ENCODE data around the gene CACNB2. TPM values are rescaled to one million over a fixed set of nuclear protein-coding genes. Genes with fewer than 3 reads are reported as not detected.
A peak's percentile ranks its signal among the peaks of the same experiment; 100 is the strongest.

CACNB2 gene
- total RNA-seq: not detected

DNA sequence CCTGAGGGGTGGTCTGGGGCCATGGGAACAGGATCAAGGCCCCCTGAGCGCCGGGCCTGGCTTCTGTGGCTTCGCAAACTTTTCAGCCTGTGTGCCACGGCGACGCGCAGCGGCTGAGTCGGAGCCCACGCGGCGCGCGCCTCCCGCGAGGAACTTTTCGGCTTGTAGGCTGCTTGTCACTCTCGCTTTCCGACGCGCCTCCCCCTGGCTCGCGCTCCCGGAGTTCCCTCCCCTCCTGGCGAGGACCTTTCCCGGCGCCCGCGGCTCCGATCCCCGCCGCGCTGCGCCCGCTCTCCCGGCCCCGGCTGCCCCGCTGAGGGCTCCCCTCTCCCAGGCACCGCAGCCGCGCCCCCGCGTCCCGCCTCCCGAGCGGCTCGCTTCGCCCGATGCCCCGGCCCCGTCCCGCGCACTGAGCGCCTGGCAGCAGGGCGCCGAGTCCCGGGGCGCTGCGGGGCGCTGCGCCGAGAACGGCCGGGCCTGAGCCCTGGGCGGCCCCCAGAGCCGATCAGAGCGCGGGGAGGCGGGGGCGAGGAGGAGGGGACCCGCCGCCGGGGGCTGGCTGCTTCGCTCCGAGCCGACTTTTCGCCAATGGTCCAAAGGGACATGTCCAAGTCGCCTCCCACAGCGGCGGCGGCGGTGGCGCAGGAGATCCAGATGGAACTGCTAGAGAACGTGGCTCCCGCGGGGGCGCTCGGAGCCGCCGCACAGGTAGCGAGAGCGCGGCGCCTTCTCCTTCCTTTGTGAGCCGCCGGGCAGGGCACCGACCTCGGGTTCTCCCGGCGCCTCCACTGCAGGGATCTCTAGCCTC is at the start of gene CACNB2:
Gene CACNB2, plus strand, starts transcription at position 276 of the 808 bp plus-strand sequence.
- Mint-ChIP-seq H3K4me1 (ENCODE audit: low read depth) (peaks cover 2% of the 10 kb centered on the region), H3K36me3 (ENCODE audit: insufficient read depth) (no peaks in the 10 kb centered on the region), H3K27me3 (ENCODE audit: low read depth) (peaks cover 40% of the 10 kb centered on the region), H3K9me3 (no peaks in the 10 kb centered on the region), H3K4me3 (no peak within 1 kb of the TSS)
- DNase-seq (no peak), ATAC-seq (peak; percentile 38 to 44)

DNA sequence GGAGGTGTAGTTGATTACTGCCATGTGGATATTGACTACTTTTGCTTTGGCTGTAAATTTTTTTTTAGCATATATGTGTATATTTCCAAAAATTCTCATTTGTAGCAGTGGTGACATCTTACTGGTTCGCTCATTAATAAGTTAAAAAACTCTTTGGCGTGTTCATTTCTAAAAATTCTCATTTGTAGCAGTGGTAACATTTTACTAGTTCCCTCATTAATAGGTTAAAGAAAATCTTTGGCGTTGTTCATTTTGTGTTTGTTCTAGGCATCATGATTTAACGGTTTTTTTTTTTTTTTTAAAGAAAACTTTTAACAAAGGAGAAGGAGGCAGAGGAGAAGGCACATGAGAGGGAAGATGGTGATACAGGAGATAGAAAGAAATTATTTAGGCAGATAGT is 45.9 kb upstream of the CACNB2 start:
- Mint-ChIP-seq H3K4me1 (ENCODE audit: low read depth) (no peaks in the 10 kb centered on the region), H3K4me3 (no peak overlapping the region), H3K9me3 (peaks cover 1% of the 10 kb centered on the region), H3K36me3 (ENCODE audit: insufficient read depth) (no peaks in the 10 kb centered on the region), H3K27me3 (ENCODE audit: low read depth) (peaks cover 6% of the 10 kb centered on the region)
- ATAC-seq (no peak), DNase-seq (no peak)

DNA sequence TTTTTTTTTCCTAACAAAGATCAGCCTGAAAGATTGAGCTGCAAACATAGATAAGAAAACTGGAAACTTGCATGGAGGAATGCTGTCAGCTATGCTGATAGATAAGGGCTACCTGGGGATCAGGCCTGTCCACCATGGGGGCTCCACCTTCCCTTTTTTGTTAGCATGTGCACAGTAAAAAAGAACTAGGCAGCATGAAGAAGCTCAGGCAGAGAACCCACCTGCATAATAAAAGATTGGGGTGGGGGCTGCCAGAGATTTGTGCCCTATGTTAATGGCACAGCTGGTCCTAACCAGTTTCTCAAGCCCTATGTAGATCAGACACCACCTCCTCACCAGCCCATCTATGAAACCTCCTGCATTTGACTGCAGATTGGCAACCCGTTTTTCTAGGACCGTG is 45.4 kb upstream of the CACNB2 start:
- Mint-ChIP-seq H3K9me3 (no peaks in the 10 kb centered on the region), H3K4me3 (no peak overlapping the region), H3K27me3 (ENCODE audit: low read depth) (peaks cover 6% of the 10 kb centered on the region), H3K4me1 (ENCODE audit: low read depth) (no peaks in the 10 kb centered on the region), H3K36me3 (ENCODE audit: insufficient read depth) (no peaks in the 10 kb centered on the region)
- no peak for ATAC-seq
- DNase-seq: no peak

DNA sequence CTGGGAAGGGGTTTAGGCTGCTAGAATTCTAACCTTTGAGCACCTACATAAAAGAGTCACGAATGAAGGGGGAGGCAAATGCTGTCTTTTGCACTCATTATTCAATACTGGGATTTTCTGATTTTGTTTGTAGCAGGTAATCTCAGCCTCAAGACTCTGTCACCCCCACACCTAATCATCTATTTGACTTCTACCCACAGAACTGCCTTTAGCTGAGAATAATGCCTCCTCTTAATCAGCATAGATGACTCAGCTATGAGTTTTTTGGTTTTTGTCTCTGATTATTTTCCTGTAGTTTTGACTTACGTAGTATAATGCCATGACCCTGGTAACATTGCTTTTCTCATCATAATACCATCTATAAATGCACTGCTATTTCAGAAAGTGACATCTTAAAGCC is 42.7 kb upstream of the CACNB2 start:
- H3K4me1 Mint-ChIP-seq (ENCODE audit: low read depth): no peaks in the 10 kb centered on the region
- ATAC-seq: no peak

DNA sequence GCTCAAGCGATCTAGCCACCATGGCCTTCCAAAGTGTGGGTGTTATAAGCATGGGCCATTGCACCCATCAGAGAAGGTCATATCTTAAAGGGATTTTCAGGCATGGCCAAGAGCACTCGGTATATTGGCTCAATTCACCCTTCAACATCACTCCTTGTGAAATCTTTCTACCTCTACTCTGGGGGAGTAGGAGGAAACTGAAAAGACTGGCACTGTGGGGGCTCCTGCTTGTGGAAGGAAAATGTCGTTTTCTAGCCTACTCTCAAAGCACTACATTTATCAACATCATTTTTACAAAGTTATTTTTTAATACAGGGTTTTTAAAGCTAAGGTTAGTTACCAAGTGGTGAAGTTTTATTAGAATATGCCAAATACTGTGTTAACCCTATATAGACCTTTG is 42.0 kb upstream of the CACNB2 start:
- H3K4me3 Mint-ChIP-seq: no peak overlapping the region
- ATAC-seq (no peak), DNase-seq (no peak)
- H3K36me3 Mint-ChIP-seq (ENCODE audit: insufficient read depth): no peaks in the 10 kb centered on the region
- no peaks in the 10 kb centered on the region for H3K4me1 Mint-ChIP-seq (ENCODE audit: low read depth)
- no peaks in the 10 kb centered on the region for H3K27me3 Mint-ChIP-seq (ENCODE audit: low read depth)
- no peaks in the 10 kb centered on the region for H3K9me3 Mint-ChIP-seq

More for the DNA sequence above, 42.7 kb upstream of the CACNB2 start:
- Mint-ChIP-seq H3K9me3 (no peaks in the 10 kb centered on the region), H3K4me3 (no peak overlapping the region), H3K36me3 (ENCODE audit: insufficient read depth) (no peaks in the 10 kb centered on the region), H3K27me3 (ENCODE audit: low read depth) (no peaks in the 10 kb centered on the region)
- DNase-seq: no peak

DNA sequence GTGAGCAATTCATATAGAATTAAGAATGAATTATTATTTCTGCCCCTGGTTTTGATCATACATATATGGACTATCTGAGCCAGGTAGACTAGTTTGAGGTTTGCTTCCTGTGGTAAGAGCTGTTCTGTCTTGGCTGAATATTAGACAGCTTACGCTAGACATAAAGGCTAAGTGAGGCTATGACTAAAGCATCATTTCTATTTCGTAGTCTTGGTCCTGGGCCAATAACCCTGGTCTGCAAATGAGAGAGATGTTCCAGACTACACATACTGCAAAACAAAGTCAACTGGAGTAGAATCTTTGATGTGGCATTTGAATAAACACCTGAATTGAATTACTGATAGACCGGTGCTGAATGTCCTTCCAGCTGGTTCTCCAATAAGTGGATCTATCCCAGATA is 40.8 kb upstream of the CACNB2 start:
- Mint-ChIP-seq H3K27me3 (ENCODE audit: low read depth) (no peaks in the 10 kb centered on the region), H3K4me1 (ENCODE audit: low read depth) (no peaks in the 10 kb centered on the region), H3K4me3 (no peak overlapping the region), H3K9me3 (no peaks in the 10 kb centered on the region), H3K36me3 (ENCODE audit: insufficient read depth) (no peaks in the 10 kb centered on the region)
- ATAC-seq: no peak
- no peak for DNase-seq

DNA sequence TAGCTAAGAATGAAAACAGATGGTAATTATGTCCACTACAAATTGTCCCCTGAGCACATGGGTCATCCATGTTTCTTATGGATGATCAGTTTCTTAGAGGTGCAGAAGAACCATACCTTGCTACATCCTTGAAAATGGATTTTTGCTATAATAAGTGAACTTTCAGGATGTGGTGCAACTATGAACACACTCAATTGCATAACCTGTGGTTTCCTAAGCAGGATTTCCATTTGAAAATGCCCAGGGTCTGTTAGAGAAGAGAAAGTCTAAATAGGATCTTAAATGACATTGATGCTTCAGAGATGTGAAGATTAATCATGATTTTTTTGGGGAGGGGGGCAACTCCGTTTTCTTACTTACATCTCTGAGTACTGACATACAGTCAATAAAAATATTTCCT is 39.6 kb upstream of the CACNB2 start:
- Mint-ChIP-seq H3K27me3 (ENCODE audit: low read depth) (no peaks in the 10 kb centered on the region), H3K9me3 (no peaks in the 10 kb centered on the region), H3K4me1 (ENCODE audit: low read depth) (no peaks in the 10 kb centered on the region), H3K36me3 (ENCODE audit: insufficient read depth) (no peaks in the 10 kb centered on the region), H3K4me3 (no peak overlapping the region)
- no peak for DNase-seq
- no peak for ATAC-seq

DNA sequence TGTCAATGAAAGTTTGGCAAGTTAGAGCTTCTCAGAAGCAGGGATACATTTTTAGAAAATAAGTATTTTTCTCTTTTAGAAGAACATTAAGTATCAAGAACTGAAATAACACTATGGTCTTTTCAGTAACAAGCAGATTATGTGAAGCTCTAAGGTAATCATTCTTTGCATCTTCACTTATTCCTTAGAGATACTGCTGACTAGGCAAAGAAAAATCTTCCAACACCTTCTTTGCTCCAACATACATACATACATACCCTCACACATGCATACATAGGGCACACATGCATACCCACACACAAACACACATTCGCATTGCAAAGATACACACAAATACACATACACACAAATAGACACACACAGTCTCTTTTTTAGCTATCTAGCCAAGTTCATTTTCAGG is 37.8 kb upstream of the CACNB2 start:
- no peaks in the 10 kb centered on the region for H3K27me3 Mint-ChIP-seq (ENCODE audit: low read depth)
- H3K4me1 Mint-ChIP-seq (ENCODE audit: low read depth): no peaks in the 10 kb centered on the region
- no peak overlapping the region for H3K4me3 Mint-ChIP-seq
- ATAC-seq: no peak
- no peaks in the 10 kb centered on the region for H3K9me3 Mint-ChIP-seq
- H3K36me3 Mint-ChIP-seq (ENCODE audit: insufficient read depth): no peaks in the 10 kb centered on the region
- no peak for DNase-seq

DNA sequence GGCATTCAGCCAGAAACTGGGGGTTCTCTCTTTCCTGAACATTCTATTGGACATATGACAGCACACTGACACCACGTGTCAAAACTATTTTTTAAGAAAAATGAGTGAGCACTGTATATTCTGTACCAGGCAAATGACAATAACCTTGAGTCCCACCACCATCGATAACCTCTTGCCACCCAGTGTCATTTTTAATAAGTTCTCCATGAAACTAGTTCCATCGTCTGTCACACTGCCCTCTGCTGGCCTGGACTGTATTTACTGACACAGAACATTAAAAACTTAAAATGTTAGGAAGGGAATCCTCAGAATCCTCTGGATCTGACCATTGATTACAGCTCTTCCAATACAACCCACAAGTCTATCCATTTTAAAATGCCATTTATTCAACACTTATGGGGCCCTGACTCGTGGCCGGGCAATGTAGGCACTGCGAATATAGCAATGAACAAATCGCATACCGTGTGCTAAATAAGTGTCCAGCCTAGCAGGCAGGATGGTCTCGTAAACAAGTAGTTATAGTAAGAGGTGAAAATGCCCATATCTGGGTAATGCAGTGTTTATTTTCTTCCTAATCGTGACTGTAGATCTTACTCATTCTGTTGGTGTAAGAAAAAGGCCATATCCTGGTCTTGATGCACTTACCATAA is 35.9 kb upstream of the CACNB2 start:
- no peaks in the 10 kb centered on the region for H3K27me3 Mint-ChIP-seq (ENCODE audit: low read depth)
- no peak for ATAC-seq
- no peaks in the 10 kb centered on the region for H3K4me1 Mint-ChIP-seq (ENCODE audit: low read depth)
- H3K4me3 Mint-ChIP-seq: no peak overlapping the region
- peak; percentile 8 for DNase-seq
- no peaks in the 10 kb centered on the region for H3K36me3 Mint-ChIP-seq (ENCODE audit: insufficient read depth)
- H3K9me3 Mint-ChIP-seq: no peaks in the 10 kb centered on the region

DNA sequence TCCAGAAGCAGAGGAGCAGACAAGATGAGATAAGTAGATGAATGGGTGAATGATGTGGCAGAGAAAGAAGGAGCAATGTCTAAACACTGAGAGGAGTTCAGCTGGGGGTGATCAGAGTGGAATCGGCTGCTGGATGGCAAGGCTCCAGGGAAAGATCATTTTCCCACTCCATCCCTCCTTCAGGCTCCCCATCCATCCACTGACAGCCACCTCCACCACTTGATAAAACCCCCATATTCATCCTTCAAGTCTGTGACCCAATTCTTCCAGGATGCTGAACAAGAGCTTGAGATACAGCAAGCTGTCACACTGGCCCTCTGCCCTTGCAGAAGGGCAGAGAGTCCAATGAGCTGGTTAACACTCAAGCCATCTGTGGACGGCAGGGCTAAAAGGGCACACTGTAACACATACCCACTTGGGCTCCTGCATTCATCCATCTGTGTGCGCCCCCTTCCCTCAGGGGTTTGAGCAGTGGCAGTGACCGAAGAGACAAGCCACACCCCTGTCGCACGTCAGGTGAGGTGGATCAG is 30.8 kb upstream of the CACNB2 start:
- Mint-ChIP-seq H3K9me3 (no peaks in the 10 kb centered on the region), H3K27me3 (ENCODE audit: low read depth) (peaks cover 2% of the 10 kb centered on the region), H3K4me1 (ENCODE audit: low read depth) (no peaks in the 10 kb centered on the region), H3K36me3 (ENCODE audit: insufficient read depth) (no peaks in the 10 kb centered on the region), H3K4me3 (no peak overlapping the region)
- no peak for DNase-seq
- no peak for ATAC-seq

DNA sequence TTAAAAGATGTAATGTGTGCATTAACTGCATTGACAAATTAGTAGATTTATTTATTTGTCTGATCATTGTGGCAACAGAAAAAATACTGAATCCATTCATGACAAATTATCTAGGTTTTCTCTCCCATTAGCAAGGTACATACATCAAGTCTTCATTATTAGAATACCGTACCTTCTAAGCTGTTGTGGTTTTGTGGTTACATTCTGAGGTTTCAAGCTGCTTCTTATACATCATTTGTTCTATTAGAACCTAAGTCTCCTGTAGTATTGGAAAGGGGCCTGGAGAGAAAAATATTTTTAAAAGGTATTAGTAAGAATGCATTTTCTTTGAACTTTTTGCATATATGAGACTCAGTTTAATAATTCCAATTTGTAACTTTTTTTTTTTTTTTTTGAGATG is 26.3 kb upstream of the CACNB2 start:
- ATAC-seq (no peak), DNase-seq (no peak)
- Mint-ChIP-seq H3K36me3 (ENCODE audit: insufficient read depth) (no peaks in the 10 kb centered on the region), H3K4me1 (ENCODE audit: low read depth) (no peaks in the 10 kb centered on the region), H3K9me3 (no peaks in the 10 kb centered on the region), H3K27me3 (ENCODE audit: low read depth) (peaks cover 2% of the 10 kb centered on the region), H3K4me3 (no peak overlapping the region)

DNA sequence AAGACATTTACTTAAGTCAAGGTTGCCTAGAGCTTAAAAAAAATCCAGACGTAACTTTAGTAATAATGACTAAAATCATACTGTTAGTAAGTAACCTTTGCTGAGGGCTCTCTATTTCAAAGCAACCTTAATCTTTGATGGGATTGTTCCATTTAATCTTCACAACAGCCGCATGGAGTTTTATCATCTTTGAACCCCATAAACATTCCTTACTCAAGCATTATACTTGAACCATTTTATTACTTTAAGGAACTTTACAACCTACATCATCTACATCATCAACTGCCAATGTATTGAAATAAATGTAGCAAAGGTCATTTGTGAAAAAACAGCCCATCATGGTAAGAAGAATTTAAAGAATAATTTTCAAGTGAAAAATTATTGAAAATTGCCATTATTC is 22.9 kb upstream of the CACNB2 start:
- Mint-ChIP-seq H3K36me3 (ENCODE audit: insufficient read depth) (no peaks in the 10 kb centered on the region), H3K27me3 (ENCODE audit: low read depth) (peaks cover under 1% of the 10 kb centered on the region), H3K4me3 (no peak overlapping the region), H3K4me1 (ENCODE audit: low read depth) (no peaks in the 10 kb centered on the region), H3K9me3 (no peaks in the 10 kb centered on the region)
- ATAC-seq: no peak
- DNase-seq: no peak

DNA sequence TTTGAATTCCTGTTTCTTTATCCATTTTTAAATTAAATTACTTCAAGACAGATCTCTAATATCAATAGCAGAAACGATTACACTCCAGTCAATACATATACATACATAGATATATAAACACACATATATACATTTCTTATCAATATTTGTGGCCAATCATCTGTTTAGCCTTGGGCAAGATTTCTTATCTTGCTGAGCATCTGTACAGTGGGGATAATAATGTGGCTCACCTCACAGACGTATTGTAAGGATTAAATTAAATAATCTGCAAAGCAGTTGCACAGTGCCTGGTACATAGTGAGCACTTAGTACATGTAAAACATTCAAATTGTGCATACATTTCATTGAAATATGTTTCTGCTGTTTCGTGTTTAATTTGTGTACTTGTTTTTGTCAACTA is 17.5 kb upstream of the CACNB2 start:
- no peaks in the 10 kb centered on the region for H3K27me3 Mint-ChIP-seq (ENCODE audit: low read depth)
- H3K4me1 Mint-ChIP-seq (ENCODE audit: low read depth): no peaks in the 10 kb centered on the region
- no peak for ATAC-seq
- H3K9me3 Mint-ChIP-seq: no peaks in the 10 kb centered on the region
- H3K4me3 Mint-ChIP-seq: no peak overlapping the region
- no peak for DNase-seq
- no peaks in the 10 kb centered on the region for H3K36me3 Mint-ChIP-seq (ENCODE audit: insufficient read depth)

DNA sequence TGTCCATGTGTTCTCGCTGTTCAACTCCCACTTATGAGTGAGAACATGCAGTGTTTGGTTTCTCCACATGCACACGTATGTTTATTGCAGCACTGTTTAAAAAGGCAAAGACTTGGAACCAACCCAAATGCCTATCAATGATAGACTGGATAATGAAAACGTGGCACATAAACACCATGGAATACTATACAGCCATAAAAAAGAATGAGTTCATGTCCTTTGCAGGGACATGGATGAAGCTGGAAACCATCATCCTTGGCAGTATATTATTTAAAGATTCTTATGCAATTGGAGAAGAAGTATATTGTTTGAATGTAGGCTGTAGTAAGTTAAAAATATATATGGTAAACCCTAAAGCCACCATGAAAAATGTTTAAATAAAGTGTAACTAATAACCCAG is 7.2 kb upstream of the CACNB2 start:
- no peaks in the 10 kb centered on the region for H3K9me3 Mint-ChIP-seq
- no peaks in the 10 kb centered on the region for H3K4me1 Mint-ChIP-seq (ENCODE audit: low read depth)
- no peak overlapping the region for H3K4me3 Mint-ChIP-seq
- no peaks in the 10 kb centered on the region for H3K36me3 Mint-ChIP-seq (ENCODE audit: insufficient read depth)
- DNase-seq (no peak), ATAC-seq (no peak)
- H3K27me3 Mint-ChIP-seq (ENCODE audit: low read depth): peaks cover 8% of the 10 kb centered on the region

DNA sequence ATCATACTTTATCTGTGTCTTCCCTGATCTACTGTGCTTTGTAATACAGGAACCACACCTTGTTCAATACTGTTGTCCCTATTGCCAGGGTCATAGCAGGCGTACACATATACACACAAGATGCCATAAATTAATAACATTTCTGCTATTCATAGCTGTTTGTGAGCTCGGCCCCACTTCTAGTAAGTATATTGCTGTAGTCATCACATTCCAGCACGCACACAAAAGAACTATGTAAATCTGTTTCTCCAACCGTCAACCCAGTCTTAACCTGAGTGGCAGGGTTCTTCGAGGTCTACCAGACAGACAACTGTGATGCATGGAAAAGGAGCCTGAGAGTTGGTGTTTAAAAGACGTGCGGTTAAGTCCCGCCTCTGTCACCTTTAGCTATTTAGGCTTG is 5.7 kb upstream of the CACNB2 start:
- Mint-ChIP-seq H3K9me3 (no peaks in the 10 kb centered on the region), H3K27me3 (ENCODE audit: low read depth) (peaks cover 17% of the 10 kb centered on the region), H3K36me3 (ENCODE audit: insufficient read depth) (no peaks in the 10 kb centered on the region), H3K4me3 (no peak overlapping the region), H3K4me1 (ENCODE audit: low read depth) (no peaks in the 10 kb centered on the region)
- ATAC-seq: no peak
- no peak for DNase-seq
